IPS DF 6.9 (cell line): ENCODE data around the gene TDRD9.

Source experiments
- DNase-seq: peaks from one replicate; pipeline ENCODE4 v3.0.0-alpha.2; 2013; ENCODE audit warnings: low read depth, low spot score
- H3K27ac ChIP-seq: one replicate; pipeline ENCODE4 v1.5.1; 2013; ENCODE audit warnings: low read length, control low read depth
- H3K27me3 ChIP-seq: 2 replicates; pipeline ENCODE4 v1.6.1; 2013; ENCODE audit warnings: mild to moderate bottlenecking, low read length; ENCODE audit not compliant: control insufficient read depth, insufficient read depth
- H3K36me3 ChIP-seq: 2 replicates; pipeline ENCODE4 v1.6.1; 2013; ENCODE audit warnings: low read length; ENCODE audit not compliant: control insufficient read depth, insufficient read depth
- H3K4me1 ChIP-seq: 2 replicates; pipeline ENCODE4 v1.6.1; 2013; ENCODE audit warnings: low read length; ENCODE audit not compliant: control insufficient read depth, insufficient read depth
- H3K4me3 ChIP-seq: 2 replicates; pipeline ENCODE4 v1.5.1; 2013; ENCODE audit warnings: mild to moderate bottlenecking, low read length
- H3K9me3 ChIP-seq: 2 replicates; pipeline ENCODE4 v1.6.1; 2013; ENCODE audit warnings: low read length, inconsistent platforms; ENCODE audit not compliant: control insufficient read depth, insufficient read depth
- WGBS: extraction: QIAGEN DNeasy Blood & Tissue Kit; methylation state at CpG from one replicate; pipeline ENCODE4 v1.1.7; 2013; ENCODE audit warnings: mixed read lengths, missing lambda C conversion rate; ENCODE audit not compliant: insufficient read length, insufficient coverage; 5-methylcytosine and 5-hydroxymethylcytosine counted together

The TDRD9 gene

GRCh38 chr14:104084251-104085002, 156.2 kb downstream of the TDRD9 start:
- no peaks in the 10 kb centered on the region for H3K4me1 ChIP-seq
- H3K27ac ChIP-seq, result no peak overlapping the region
- no CpG with 5 or more reads among the region's 16 CpGs for WGBS
- no peaks in the 10 kb centered on the region for H3K27me3 ChIP-seq
- no peaks in the 10 kb centered on the region; the same call in 1 of the 2 replicates for H3K36me3 ChIP-seq
- DNase-seq, result no peak
- H3K9me3 ChIP-seq, result no peaks in the 10 kb centered on the region
- H3K4me3 ChIP-seq, result no peak overlapping the region

- WGBS, result no CpG with 5 or more reads among the region's 70 CpGs
- peak within 1 kb of the TSS; percentile 45; the same call in 1 of the 2 replicates for H3K4me3 ChIP-seq
- H3K4me1 ChIP-seq, result no peaks in the 10 kb centered on the region
Measured at GRCh38 chr14:104085032-104085888, 157.0 kb downstream of the TDRD9 start, which contains the start of gene ASPG. Gene ASPG, plus strand, starts transcription at chr14:104085700. Its CDS starts 71 bp downstream, at chr14:104085771.

GRCh38 chr14:104085889-104086201, 157.6 kb downstream of the TDRD9 start:
- Histone ChIP-seq H3K27me3 (no peaks in the 10 kb centered on the region), H3K4me3 (peak overlapping the region; percentile 45; the same call in 1 of the 2 replicates)

More at GRCh38 chr14:104085032-104085888, 157.0 kb downstream of the TDRD9 start, which contains the start of gene ASPG:
- Histone ChIP-seq H3K9me3 (no peaks in the 10 kb centered on the region), H3K27me3 (no peaks in the 10 kb centered on the region), H3K27ac (no peak within 1 kb of the TSS), H3K36me3 (no peaks in the 10 kb centered on the region; the same call in 1 of the 2 replicates)
- no peak for DNase-seq

GRCh38 chr14:104086210-104086660, 158.0 kb downstream of the TDRD9 start:
- H3K4me1 ChIP-seq, result no peaks in the 10 kb centered on the region
- H3K27ac ChIP-seq, result no peak overlapping the region
- H3K4me3 ChIP-seq, result no peak overlapping the region
- H3K36me3 ChIP-seq, result no peaks in the 10 kb centered on the region; the same call in 1 of the 2 replicates
- H3K27me3 ChIP-seq, result no peaks in the 10 kb centered on the region
- DNase-seq, result no peak
- WGBS, result no CpG with 5 or more reads among the region's 13 CpGs
- H3K9me3 ChIP-seq, result no peaks in the 10 kb centered on the region

More at GRCh38 chr14:104085889-104086201, 157.6 kb downstream of the TDRD9 start:
- Histone ChIP-seq H3K4me1 (no peaks in the 10 kb centered on the region), H3K9me3 (no peaks in the 10 kb centered on the region), H3K27ac (no peak overlapping the region), H3K36me3 (no peaks in the 10 kb centered on the region; the same call in 1 of the 2 replicates)
- DNase-seq, result no peak
- WGBS, result no CpG with 5 or more reads among the region's 29 CpGs

- Histone ChIP-seq H3K4me1 (no peaks in the 10 kb centered on the region), H3K27ac (no peak overlapping the region), H3K4me3 (no peak overlapping the region), H3K9me3 (no peaks in the 10 kb centered on the region), H3K27me3 (no peaks in the 10 kb centered on the region), H3K36me3 (no peaks in the 10 kb centered on the region; the same call in 1 of the 2 replicates)
- no peak for DNase-seq
- no CpG with 5 or more reads among the region's 16 CpGs for WGBS
Measured at GRCh38 chr14:104086661-104087461, 158.6 kb downstream of the TDRD9 start.

- no peak for DNase-seq
- H3K4me1 ChIP-seq, result no peaks in the 10 kb centered on the region
- H3K4me3 ChIP-seq, result no peak overlapping the region
- no peaks in the 10 kb centered on the region for H3K27me3 ChIP-seq
- no CpG with 5 or more reads among the region's 17 CpGs for WGBS
- no peaks in the 10 kb centered on the region for H3K9me3 ChIP-seq
- no peaks in the 10 kb centered on the region; the same call in 1 of the 2 replicates for H3K36me3 ChIP-seq
- no peak overlapping the region for H3K27ac ChIP-seq
Measured at GRCh38 chr14:104087505-104087904, 159.2 kb downstream of the TDRD9 start.

GRCh38 chr14:104087981-104088850, 160.0 kb downstream of the TDRD9 start:
- Histone ChIP-seq H3K27ac (no peak overlapping the region), H3K9me3 (no peaks in the 10 kb centered on the region), H3K4me3 (no peak overlapping the region), H3K27me3 (no peaks in the 10 kb centered on the region), H3K4me1 (no peaks in the 10 kb centered on the region), H3K36me3 (no peaks in the 10 kb centered on the region; the same call in 1 of the 2 replicates)
- no peak for DNase-seq
- no CpG with 5 or more reads among the region's 23 CpGs for WGBS

GRCh38 chr14:104090071-104090748, 162.0 kb downstream of the TDRD9 start:
- Histone ChIP-seq H3K4me3 (no peak overlapping the region), H3K9me3 (no peaks in the 10 kb centered on the region), H3K4me1 (peaks cover 1% of the 10 kb centered on the region; the same call in 1 of the 2 replicates), H3K27ac (no peak overlapping the region), H3K36me3 (no peaks in the 10 kb centered on the region; the same call in 1 of the 2 replicates), H3K27me3 (no peaks in the 10 kb centered on the region)
- no CpG with 5 or more reads among the region's 20 CpGs for WGBS
- no peak for DNase-seq
